Effector CD4-positive, alpha-beta T cell (primary cell): ENCODE measurements around the gene CHRDL2.

Source experiments
- DNase-seq: peaks from one replicate; pipeline ENCODE4 v3.0.0-alpha.2; 2020

Gene CHRDL2

DNA sequence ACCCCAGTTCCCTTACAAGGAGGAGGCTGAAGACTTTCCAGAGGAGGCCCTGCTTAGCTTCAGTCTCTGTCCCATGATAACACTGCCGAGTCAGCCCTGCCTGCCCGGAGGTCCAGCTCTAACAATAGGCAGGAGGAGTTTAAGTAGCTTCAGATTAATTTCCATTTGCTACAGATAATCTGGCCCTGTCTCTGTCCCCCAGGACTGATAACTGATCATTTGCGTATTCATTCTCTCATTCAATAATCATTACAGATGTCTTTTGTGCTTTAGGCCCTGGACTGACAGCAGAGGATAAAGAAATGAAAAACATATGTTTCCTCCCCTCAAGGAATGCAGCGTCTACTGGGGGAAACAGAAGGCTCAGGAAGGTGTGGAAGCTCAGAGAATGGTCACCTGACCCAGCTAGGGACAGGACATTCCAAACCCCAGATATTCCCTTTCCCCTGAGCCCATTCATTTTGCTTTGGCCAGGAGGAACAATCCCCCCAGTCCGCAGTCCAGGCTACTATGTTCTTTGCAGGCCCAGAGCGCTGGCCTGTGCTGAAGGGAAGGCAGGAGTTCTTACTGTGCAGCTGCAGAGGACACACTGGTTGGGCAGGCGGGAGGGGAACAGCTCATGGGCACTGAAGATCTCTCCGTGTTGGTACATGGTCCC, 20.8 kb downstream of the CHRDL2 start:
- DNase-seq, result no peak

DNA sequence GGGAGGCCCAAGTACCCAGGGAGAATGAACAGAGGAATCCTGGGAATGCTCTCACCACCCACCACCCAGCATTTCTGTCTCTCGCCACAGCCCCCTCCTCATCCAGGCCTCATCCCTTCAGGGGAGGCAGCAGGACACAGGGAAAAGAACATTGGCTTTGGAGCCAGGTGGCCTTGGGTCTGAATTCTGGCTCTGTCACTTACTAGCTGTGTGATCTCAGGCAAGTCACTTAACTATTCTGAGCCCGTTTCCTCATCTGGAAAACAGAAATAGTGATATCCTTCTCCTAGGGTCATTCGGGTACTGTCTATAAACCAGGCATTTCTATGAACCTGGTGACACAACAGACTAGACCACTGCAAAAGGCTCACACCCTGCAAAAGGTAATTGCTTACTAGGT, 22.1 kb downstream of the CHRDL2 start:
- DNase-seq, result no peak

DNA sequence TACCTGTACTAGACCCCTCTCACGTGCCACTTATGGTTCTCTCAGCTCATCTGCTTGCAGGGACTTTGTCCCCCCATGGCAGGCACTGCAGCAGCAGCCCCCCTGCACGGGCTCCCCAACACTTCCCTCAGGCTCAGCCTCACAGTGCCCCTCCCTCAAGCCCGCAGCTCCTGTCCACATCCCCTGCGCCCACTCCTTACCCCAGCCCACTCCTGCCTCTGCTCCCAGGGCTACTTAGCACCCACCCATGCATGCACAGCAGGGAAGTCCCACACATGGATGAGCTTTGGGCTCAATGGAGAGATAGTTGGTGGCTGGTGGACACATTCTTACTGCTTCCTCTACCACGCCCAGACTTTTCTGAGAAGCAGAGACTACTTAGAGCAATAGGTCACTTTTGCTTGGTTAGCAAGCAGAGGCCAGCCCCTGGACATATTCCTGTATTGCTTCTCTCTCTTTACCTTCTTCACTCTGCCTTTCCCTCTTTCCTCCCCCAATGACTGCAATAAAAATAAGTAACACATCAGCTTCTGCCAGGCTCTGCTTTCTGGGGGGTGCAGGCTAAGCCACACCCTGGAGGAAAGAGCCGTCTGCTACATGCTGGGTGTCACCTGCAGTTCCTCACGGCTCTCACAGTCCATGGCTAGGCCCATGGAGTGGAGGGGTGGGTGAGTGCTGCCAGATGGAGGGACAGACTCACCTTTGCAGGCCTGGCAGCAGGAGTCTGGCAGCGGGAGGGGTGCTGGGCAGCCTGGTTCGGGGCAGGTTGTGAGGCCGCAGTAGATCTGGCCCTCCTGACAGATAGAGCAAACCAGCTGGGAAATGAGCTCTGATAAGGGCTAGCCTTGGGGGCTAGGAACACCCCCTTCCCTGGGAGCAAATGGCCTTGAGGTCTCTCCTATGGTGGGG, 23.4 kb downstream of the CHRDL2 start:
- no peak for DNase-seq

DNA sequence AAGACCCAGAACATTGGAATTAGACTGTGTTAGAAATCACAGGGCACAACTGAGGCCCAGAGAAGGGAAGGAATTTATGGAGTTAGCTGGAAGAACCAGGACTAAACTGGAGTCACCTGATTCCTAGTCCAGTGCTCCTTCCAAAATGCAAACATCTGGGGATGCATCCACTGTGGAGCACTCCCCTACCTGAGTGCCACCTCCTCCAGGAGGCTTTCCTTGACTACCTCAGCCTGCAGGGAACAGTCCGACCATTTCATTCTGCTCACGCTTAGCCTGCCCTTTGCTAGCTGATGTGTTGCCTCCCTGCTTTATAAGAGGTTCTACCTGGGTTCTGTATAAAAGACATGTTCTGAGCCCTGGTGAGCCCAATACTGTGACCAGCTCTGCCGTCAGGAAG, 24.0 kb downstream of the CHRDL2 start:
- no peak for DNase-seq

DNA sequence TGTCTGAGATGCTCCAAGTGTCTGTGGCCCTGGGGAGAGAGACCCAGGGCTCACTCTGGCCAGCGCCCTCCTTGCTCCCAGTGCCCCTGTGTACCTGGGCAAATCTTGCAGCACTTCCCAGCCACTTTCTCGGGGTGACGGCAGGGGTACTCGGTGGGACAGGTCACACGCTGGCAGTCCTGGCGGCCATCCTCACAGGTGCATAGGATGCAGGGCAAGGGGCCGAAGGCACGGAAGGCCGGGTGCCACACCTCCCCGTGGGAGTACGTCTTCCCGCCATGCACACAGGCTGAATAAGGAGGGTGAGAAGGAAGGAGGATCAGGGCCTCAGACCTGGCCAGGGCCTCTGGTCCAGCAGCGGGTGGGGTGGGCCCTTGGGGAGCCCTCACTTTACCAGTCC, 28.0 kb downstream of the CHRDL2 start:
- no peak for DNase-seq

DNA sequence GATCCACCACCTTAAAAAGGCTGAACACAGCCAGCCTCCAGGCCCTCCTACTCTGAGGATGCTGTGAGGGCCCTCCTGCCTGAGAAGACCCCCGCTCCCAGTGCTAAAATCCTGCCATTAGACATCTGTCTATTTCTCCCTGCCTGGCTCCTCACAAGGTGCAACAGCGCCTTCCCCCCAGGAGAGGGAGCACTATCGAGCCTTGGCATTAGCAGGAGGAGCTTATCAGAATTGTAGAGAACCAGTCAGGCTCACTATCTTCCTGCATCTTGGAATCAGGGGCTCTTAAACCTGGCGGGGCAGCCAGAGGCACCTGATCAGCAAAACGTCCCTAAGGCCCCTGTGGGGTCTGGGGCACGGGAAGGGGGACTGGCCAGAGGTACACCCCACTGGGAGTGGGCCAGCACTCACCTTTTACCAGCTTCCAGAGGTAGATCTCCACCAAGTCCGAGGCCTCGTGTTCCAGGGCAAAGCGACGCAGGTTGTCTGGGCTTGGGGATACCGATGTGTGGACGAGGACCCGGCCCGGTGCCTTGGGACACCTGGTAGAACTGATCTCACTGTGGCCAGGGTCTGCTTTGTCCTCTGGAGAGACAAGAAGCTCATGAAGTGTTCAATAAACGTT, 28.7 kb downstream of the CHRDL2 start:
- peak; percentile 36 for DNase-seq

DNA sequence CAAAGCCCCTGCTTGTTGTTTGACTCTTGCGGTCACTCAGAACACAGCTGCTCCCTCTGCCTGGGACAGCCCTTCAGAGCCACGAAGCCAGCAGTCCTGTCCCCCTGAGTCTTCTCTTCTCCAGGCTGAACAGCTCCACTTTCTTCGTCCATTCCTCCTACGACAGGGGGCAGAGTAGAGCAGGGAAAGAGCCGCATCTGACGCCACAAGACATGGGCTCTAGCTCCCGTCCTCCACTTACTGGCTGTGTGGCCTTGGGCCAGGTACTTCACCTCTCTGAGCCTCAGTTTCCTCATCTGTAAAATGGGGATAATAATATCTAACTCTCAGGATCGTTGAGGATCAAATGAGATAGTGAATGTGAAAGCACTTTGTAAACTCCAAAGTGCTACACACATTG, 29.9 kb downstream of the CHRDL2 start:
- no peak for DNase-seq

DNA sequence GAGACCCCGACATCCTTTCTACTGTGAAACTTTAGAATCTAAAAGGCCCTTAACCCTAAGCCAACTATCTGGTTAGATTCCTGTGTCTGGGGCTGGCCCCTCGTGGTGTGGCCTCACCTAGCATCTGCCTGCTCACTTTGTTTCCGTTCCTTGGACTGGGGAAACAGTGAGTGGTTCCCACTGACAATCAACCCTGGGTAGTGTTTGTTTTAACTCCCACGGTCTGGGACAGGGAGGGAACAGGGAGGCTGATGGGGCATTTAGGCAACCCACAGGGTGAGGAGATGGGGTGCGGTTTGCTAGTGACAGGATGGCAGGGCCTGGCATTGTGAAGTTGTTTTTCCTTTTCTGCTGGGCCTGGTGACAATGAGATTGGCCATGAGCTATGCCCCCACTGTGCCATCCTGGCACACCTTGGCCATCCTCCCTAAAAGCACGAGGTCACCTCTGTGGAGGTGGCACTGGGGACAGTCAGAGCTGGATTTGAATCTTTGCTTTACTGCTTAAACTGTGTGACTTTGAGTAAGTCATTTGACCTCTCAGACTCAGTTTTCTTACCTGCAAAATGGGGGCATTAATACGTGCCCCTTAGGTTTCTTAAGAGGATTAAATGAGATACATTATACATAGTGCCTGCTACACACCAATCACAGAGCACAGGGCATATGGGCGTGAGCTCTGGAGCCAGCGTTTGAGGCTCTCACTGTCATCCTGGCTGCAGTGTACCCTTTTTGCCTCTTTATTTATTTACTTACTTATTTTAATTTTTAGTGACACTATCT, 31.4 kb downstream of the CHRDL2 start:
- no peak for DNase-seq

DNA sequence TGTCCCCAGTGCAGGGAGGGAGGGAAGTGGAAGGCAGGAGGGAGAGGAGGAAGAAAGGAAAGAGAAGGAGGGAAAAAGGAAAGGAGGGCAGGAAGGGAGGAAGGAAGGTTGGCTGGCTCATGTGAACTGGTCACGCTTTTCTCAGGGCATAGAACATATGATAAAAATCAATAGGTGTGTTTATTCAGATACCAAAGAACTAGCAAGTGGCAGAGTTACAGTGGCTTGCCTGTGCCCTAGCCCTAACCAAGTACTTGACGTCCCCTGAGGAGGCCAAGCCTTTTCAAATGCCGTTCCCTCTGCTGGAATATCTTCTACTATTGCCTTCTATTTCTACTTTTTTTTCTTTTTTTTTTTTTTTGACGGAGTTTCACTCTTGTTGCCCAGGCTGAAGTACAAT, 33.5 kb downstream of the CHRDL2 start:
- no peak for DNase-seq

DNA sequence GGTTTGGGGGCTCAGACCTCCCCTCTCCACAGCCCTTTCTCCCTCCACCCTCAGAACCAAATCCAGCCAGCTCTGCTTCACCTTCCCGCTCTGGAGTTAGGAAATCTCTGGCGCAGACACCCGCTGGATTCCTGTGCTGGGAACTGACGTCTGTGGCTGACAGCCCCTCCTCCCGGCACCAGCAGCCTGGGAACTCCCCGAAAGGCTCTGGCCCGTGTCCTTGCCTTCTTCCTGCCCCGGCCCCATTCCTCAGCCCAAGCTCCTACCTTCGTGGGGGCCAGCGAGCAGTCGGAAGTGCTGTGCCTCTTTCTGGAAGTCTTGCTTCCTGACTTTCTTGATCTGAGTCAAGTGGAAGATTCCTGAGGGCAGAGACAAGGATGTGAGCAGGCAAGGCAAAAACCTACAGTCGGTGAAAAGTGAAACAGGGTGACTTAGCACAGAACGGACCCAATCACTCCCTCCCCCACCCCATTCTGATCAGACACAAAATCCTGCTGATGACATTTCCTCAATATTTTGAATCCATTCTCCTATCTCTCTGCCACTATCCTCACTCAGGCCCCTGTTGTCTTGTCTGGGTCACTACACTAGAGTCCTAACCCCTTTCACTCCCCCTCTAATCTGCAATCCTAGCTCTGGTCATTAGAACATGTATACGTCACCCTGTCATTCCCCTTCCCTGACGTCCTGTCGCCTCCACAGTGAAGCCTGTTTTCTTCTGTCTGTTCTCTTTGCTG, 34.1 kb downstream of the CHRDL2 start:
- DNase-seq, result no peak

DNA sequence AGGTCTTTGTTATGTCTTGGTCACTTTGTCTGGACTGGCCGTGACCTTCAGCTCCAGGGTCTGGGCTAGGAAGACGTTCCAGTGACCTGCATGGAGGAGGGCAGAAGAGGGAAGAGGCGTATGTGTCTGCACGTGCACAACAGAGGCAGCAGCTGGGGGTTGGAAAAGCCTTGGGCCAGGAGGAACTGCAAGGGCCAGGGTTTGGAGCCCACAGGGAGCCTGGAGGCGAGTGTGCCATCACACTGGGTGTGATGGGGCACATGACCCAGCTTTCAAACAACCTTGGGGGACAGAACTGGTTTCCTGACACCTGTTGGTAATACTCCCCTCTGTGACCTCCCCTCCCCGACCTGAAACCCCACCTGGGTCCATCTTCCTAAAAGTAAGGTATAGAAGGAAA, 34.7 kb downstream of the CHRDL2 start:
- no peak for DNase-seq

DNA sequence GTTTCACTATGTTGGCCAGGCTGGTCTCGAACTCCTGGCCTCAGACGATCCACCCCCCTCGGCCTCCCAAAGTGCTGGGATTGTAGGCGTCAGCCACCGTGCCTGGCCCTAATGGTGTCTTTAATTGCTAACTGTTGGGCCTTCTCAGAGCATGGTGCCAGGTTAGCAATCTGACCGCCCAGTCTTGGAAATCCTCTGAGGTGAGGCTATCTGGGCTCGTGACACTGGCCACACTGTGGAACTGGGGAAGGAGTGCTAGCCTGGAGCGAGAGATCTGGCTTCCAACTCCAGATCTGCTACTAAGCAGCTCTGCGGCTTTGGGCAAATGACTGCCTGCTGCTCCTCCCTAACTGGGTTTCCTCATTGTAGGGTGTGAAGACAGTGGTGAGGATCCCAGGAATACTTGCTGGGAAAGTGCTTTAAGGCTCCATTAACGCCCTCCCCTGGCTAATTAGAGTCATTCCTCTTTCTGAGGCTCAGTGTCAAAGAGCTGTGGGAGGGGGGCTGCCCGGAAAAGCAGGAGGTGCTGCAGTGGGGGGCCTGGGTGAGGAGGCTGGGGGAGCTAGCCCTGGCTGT, 35.4 kb downstream of the CHRDL2 start:
- DNase-seq, result no peak

DNA sequence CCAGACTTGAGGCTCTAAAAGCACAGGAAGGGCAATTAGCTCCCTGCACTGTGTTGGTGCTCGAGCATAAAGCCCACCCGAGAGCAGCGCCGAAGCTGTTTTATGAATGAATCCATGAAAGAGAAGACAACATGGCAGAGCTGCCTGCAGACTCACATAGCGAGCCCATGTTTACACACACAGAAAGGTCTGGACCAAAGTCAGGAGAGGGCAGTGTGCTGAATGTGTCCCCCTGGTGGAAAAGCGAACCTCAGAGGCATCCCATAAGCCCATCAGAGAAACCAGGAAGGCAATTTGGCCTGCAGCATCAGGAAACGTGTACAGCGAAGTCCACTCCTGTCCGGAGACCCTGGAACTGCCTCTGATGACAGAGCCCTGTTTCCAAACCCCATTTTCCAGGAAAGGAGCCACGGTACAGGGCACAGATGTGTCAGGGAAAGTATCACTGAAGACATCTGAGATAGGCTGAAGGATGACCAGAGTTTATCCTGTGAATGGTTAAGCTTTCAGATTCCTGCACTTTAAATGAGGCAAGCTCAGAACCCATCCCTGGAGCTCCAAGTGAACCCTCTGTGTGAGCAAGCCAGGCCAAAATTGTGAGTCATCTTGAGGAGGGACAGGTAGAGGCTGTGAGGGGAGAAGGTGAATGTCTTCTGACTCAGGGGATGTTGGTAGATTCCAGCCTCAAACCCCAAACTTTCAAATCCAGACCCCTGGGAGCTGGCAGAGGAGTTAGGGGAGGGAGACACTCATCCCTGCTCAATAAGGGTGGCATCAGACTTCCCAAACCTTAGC, 36.9 kb downstream of the CHRDL2 start:
- no peak for DNase-seq

DNA sequence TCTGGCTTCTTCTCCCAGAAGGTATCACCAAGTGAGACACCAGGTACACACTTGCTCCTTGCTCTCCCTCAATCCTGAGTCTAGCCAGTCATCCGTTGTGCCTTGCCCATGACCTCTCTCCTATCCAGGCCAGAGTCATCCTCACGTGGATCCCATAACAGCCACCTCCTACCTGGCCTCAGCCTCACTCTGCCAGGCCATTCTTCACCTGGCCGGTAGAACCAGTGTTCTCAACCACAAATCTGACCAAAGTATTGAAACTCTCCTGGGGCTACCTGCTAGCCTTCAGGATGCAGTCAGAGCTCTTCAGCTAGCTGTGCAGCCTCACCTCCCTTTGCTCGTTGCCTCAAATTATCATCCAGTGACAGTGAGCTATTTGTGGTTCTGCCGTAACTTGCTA, 37.7 kb downstream of the CHRDL2 start:
- no peak for DNase-seq

DNA sequence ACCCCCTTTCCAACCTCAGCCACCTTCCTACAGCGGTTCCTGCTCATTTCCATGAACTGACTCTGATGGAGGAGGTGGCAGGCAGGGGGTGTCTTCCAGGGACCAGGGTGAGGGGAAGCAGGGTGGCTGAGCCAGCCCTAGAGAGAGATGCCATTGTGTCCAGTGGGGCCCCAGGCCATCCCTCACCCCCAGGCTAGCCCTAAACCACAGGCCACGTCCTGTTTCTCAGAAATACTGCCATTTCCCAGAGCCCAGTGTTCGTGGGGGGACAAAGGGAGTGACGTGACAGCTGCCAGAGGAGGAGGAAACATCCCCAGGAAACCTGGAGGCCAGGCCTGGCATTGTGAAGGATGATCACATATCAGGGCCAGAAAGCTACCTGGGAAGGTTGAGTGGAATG, 39.5 kb downstream of the CHRDL2 start:
- DNase-seq, result no peak

DNA sequence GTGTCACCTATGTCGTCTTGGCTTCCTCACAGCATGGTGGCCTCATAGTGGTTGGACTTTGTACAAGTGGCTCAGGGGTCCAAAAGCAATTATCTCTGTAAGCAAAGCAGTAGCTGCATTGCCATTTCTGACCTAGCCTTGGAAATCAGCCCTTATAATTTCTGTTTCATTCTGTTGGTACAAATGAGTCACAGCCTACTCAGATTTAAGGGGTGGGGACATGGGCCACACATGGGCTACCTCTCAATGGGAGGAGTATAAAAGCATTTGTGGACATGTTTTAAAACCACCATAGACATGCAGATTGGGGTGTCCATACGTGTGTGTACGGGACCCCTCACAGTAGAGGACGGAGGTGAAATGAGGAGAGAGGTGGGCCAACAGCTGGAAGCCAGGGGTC, 41.6 kb downstream of the CHRDL2 start:
- no peak for DNase-seq

DNA sequence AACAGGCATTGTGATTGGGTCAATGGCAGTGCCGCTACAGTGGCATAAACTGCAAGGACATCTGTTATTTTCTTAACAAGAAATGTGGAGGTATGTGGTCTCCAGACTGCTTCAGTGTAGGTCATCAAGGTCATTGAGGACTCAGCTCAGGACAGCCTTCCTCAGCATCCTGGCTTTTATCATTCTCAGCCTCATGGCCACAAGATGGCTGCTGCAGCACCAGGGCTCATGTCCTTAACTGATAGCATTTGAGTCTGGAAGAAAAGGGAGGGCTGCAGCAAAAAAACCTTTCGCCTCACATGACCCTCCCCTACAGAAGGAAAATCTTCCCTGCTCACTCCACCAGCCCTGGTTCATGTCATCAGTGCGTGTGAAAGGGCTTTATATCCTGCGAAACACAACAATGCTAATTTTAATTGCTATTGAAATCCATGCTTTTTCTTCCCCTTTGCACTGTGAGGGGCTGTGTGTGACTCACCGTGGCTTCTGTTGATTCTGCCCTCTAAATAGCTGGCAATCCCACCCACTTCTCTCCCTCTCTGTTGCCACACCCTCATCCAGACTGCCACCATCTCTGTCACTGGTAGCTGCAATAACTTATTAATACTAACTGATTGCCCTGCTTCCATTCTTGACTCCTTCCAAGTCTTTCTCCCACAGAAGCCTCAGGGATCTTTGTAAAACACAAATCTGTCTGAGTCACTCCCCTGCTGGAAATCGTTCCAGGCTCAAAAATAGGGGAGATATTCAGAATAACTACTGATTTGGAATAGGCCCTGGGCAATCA, 43.8 kb downstream of the CHRDL2 start:
- no peak for DNase-seq

DNA sequence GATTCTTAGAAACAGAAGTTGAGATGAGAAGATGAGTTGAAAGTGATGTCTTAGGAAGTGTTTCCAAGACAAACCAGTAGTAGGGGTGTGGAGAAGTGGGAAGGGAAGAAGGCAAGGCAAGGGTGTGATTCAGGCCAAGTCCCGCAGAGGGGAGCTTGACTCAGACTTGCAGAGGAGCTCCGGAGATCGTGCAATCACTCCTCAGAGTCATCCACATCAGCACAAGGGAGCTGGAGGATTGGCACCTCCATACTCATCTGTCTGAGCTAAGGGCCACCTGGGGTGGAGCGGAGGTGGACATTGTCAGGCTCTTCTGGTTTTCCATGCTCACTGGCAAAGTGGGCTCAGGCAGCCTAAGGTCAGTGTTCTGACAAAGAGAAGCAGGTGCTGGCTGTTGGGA, 44.4 kb downstream of the CHRDL2 start:
- no peak for DNase-seq

DNA sequence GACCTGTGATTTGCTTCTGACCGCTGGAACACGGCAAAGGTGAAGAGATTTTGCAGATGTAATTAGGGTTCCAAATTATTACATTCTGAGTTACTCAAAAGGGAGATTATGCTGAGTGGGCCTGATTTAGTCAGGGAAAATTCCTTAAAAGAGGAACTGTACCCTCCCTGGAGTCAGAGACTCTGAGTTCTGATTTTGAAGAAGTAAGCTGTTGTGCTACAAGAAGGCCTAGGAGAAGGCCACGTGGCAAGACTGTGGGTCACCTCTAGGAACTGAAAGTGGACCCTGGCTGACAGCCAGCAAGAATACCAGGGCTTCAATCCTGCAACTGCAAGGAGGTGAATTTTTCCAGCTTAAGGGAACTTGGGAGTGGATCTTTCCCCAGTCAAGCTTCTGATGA, 45.3 kb downstream of the CHRDL2 start:
- no peak for DNase-seq

DNA sequence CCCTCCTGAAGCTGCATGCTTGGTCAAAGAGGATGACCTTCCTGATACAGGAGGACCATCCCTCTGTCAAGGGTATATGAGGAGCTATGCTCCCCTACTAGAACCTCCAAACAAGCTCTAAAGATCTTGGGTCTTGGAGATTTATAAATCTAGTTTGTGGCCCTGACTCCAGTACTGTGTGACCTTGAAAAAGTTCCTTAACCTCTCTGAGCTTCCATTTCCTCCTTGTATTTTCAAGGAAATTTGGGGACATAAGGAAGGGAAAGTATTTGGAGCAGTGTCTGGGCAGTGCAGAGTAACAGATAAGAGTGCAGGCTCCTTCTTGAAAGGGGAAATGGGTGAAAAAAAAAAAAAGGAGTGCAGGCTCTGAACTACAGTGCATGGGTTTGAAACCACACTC, 45.9 kb downstream of the CHRDL2 start:
- DNase-seq, result no peak
